Glutamatergic neuron (in vitro differentiated cells): ENCODE data around the gene ING4. TPM values are rescaled to one million over a fixed set of nuclear protein-coding genes. Genes with fewer than 3 reads are reported as not detected.
A peak's percentile ranks its signal among the peaks of the same experiment; 100 is the strongest.

Experiments used
- DNase-seq: peaks from one replicate; pipeline ENCODE4 v3.0.0; 2022
- H3K27ac Mint-ChIP-seq: one replicate; pipeline ENCODE4 v1.8.0; 2020; ENCODE audit warnings: mild to moderate bottlenecking, mixed read lengths, inconsistent platforms; ENCODE audit not compliant: unreplicated experiment
- H3K27me3 Mint-ChIP-seq: one replicate; pipeline ENCODE4 v1.8.0; 2020; ENCODE audit warnings: mild to moderate bottlenecking, moderate library complexity, mixed read lengths, inconsistent platforms; ENCODE audit not compliant: unreplicated experiment
- H3K36me3 Mint-ChIP-seq: one replicate; pipeline ENCODE4 v1.8.0; 2020; ENCODE audit warnings: mild to moderate bottlenecking, mixed read lengths, inconsistent platforms; ENCODE audit not compliant: unreplicated experiment
- H3K4me1 Mint-ChIP-seq: one replicate; pipeline ENCODE4 v1.8.0; 2020; ENCODE audit warnings: mild to moderate bottlenecking, low read depth, mixed read lengths, inconsistent platforms; ENCODE audit not compliant: unreplicated experiment
- H3K4me3 Mint-ChIP-seq: one replicate; pipeline ENCODE4 v1.8.0; 2020; ENCODE audit warnings: mild to moderate bottlenecking, mixed read lengths, inconsistent platforms; ENCODE audit not compliant: unreplicated experiment
- H3K9me3 Mint-ChIP-seq: one replicate; pipeline ENCODE4 v1.8.0; 2020; ENCODE audit warnings: mild to moderate bottlenecking, moderate library complexity, mixed read lengths, inconsistent platforms; ENCODE audit not compliant: unreplicated experiment
- total RNA-seq: library from RNA; stranded (reverse); fragmentation: NEBNext Ultra II Directional; extraction: Animal tissue kit (Norgen Biotek cat#: 25700); gene quantifications from one replicate; pipeline ENCODE4 v1.2.1, GENCODE V29; 2021; ENCODE audit not compliant: unreplicated experiment
- TF ChIP-seq, protein P1 (sequence below): fragments of 200-600 bp; sonication (generic); IDR thresholded peaks from one replicate; pipeline ENCODE4 v1.5.0; 2021; ENCODE audit not compliant: partially characterized antibody, unreplicated experiment

Gene ING4
- total RNA-seq, 1 donor from 2014 or later: 76.9 TPM

GRCh38 chr12:6612247-6612646 is 50.7 kb downstream of the ING4 start:
- Mint-ChIP-seq H3K27ac (peak overlapping the region; percentile 86), H3K9me3 (peaks cover 15% of the 10 kb centered on the region), H3K4me3 (peak overlapping the region; percentile 77), H3K4me1 (peaks cover 25% of the 10 kb centered on the region), H3K27me3 (peaks cover 14% of the 10 kb centered on the region), H3K36me3 (peaks cover 5% of the 10 kb centered on the region)
- TF ChIP-seq, protein P1, sequence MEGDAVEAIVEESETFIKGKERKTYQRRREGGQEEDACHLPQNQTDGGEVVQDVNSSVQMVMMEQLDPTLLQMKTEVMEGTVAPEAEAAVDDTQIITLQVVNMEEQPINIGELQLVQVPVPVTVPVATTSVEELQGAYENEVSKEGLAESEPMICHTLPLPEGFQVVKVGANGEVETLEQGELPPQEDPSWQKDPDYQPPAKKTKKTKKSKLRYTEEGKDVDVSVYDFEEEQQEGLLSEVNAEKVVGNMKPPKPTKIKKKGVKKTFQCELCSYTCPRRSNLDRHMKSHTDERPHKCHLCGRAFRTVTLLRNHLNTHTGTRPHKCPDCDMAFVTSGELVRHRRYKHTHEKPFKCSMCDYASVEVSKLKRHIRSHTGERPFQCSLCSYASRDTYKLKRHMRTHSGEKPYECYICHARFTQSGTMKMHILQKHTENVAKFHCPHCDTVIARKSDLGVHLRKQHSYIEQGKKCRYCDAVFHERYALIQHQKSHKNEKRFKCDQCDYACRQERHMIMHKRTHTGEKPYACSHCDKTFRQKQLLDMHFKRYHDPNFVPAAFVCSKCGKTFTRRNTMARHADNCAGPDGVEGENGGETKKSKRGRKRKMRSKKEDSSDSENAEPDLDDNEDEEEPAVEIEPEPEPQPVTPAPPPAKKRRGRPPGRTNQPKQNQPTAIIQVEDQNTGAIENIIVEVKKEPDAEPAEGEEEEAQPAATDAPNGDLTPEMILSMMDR: no peak
- no peak for DNase-seq

- Mint-ChIP-seq H3K36me3 (peaks cover 9% of the 10 kb centered on the region), H3K4me3 (no peak overlapping the region), H3K27ac (no peak overlapping the region), H3K9me3 (peaks cover 25% of the 10 kb centered on the region), H3K4me1 (peaks cover 33% of the 10 kb centered on the region), H3K27me3 (peaks cover 21% of the 10 kb centered on the region)
- TF ChIP-seq, protein P1: no peak
- peak; percentile 64 for DNase-seq
Measured at GRCh38 chr12:6608592-6609281, 54.2 kb downstream of the ING4 start.

- H3K36me3 Mint-ChIP-seq: peaks cover 9% of the 10 kb centered on the region
- peaks cover 25% of the 10 kb centered on the region for H3K27me3 Mint-ChIP-seq
- no peak for DNase-seq
- peaks cover 34% of the 10 kb centered on the region for H3K4me1 Mint-ChIP-seq
- no peak overlapping the region for H3K4me3 Mint-ChIP-seq
- no peak overlapping the region for H3K27ac Mint-ChIP-seq
- TF ChIP-seq, protein P1: no peak
- peaks cover 30% of the 10 kb centered on the region for H3K9me3 Mint-ChIP-seq
Measured at GRCh38 chr12:6607751-6608591, 54.9 kb downstream of the ING4 start.

GRCh38 chr12:6606331-6607131 is 56.4 kb downstream of the ING4 start:
- Mint-ChIP-seq H3K27ac (peak overlapping the region; percentile 95), H3K4me3 (peak overlapping the region; percentile 100), H3K9me3 (peaks cover 33% of the 10 kb centered on the region), H3K4me1 (peaks cover 35% of the 10 kb centered on the region), H3K27me3 (peaks cover 25% of the 10 kb centered on the region), H3K36me3 (peaks cover 9% of the 10 kb centered on the region)
- TF ChIP-seq, protein P1: no peak
- DNase-seq: peak; percentile 79
